Activated T-cell treated with anti-CD3 and anti-CD28 coated beads, Interleukin-2, amount 50 U/mL, for 72 hours (primary cell): ENCODE data around the gene C5AR1. TPM values are rescaled to one million over a fixed set of nuclear protein-coding genes. Genes with fewer than 3 reads are reported as not detected.

Experiments
- ATAC-seq, 2 donors: fragments of 150-1000 bp; cut with Tn5 transposase; replicated peaks in 1 of 2; 2 replicates each; pipeline ENCODE4 v1.10.0; 2021; ENCODE audit warnings: moderate library complexity in 2 of 2, mild to moderate bottlenecking in 1 of 2
- DNase-seq, 2 donors: peaks; one replicate each; pipeline ENCODE4 v3.0.0; 2021 to 2022; ENCODE audit warnings: mixed read lengths in 1 of 2
- H3K27ac Mint-ChIP-seq: one replicate; pipeline ENCODE4 v1.8.0; 2022; ENCODE audit warnings: mild to moderate bottlenecking, moderate library complexity, mixed read lengths
- H3K27me3 Mint-ChIP-seq: one replicate; pipeline ENCODE4 v1.8.0; 2022; ENCODE audit warnings: low read depth, mixed read lengths
- H3K36me3 Mint-ChIP-seq, 2 donors: one replicate each; pipeline ENCODE4 v1.8.0; 2022; ENCODE audit warnings: mixed read lengths in 2 of 2, mild to moderate bottlenecking in 1 of 2; ENCODE audit not compliant: insufficient read depth in 2 of 2
- H3K4me1 Mint-ChIP-seq: one replicate; pipeline ENCODE4 v1.8.0; 2022; ENCODE audit warnings: low read depth, mixed read lengths
- H3K4me3 Mint-ChIP-seq, 2 donors: one replicate each; pipeline ENCODE4 v1.8.0; 2022; ENCODE audit warnings: mild to moderate bottlenecking in 2 of 2, mixed read lengths in 2 of 2, moderate library complexity in 2 of 2
- H3K9me3 Mint-ChIP-seq, 2 donors: one replicate each; pipeline ENCODE4 v1.8.0; 2022; ENCODE audit warnings: mixed read lengths in 2 of 2
- total RNA-seq, 2 donors: library from RNA; stranded (reverse); gene quantifications; one replicate each; pipeline ENCODE4 v1.2.3, GENCODE V29; 2022

Gene C5AR1
- total RNA-seq, 2 donors from 2014 or later: 1.8 to 3.0 TPM

- H3K36me3 Mint-ChIP-seq: peaks cover 0 to 8% of the 10 kb centered on the region in 2 donors
- DNase-seq (no peak), ATAC-seq (no peak)
- H3K27me3 Mint-ChIP-seq: no peaks in the 10 kb centered on the region
- no peak overlapping the region for H3K4me3 Mint-ChIP-seq
- H3K9me3 Mint-ChIP-seq: no peaks in the 10 kb centered on the region
- no peaks in the 10 kb centered on the region for H3K4me1 Mint-ChIP-seq
- H3K27ac Mint-ChIP-seq: no peak overlapping the region
These were observed 61.6 kb downstream of the C5AR1 start for GRCh38 chr19:47371261-47371660.

Other genes starting within 250 kb of the C5AR1 start
- gene ZC3H4, start 196.1 kb upstream of the C5AR1 start, total RNA-seq: 10 to 100 TPM; 76.0 to 84.0 TPM
- 100 to 1,000 TPM; 232 to 254 TPM for gene SAE1, start 179.0 kb upstream of the C5AR1 start, total RNA-seq
- gene BBC3, start 78.7 kb upstream of the C5AR1 start, total RNA-seq: 10 to 100 TPM; 41.4 to 59.2 TPM
- 10 to 100 TPM; 51.6 to 51.7 TPM for gene CCDC9, start 53.3 kb upstream of the C5AR1 start, total RNA-seq
- 10 to 100 TPM; 19.7 to 21.4 TPM for gene INAFM1, start 35.0 kb upstream of the C5AR1 start, total RNA-seq
- gene C5AR2, start 22.3 kb downstream of the C5AR1 start, total RNA-seq: not detected
- 10 to 100 TPM in 1 of 2 donors, 1 to 10 TPM in 1; 9.4 to 11.8 TPM for gene DHX34, start 39.5 kb downstream of the C5AR1 start, total RNA-seq
- under 1 TPM; 0.23 to 0.26 TPM for gene MEIS3, start 109.7 kb downstream of the C5AR1 start, total RNA-seq
- gene SLC8A2, start 162.0 kb downstream of the C5AR1 start, total RNA-seq: under 1 TPM; 0.17 to 0.97 TPM
- gene KPTN, start 174.4 kb downstream of the C5AR1 start, total RNA-seq: 10 to 100 TPM in 1 of 2 donors, 1 to 10 TPM in 1; 7.2 to 10.5 TPM
- 10 to 100 TPM; 64.4 to 71.5 TPM for gene NAPA, start 205.2 kb downstream of the C5AR1 start, total RNA-seq